Measurements from ENCODE around the gene CHST11. TPM values are rescaled to one million over a fixed set of nuclear protein-coding genes. Genes with fewer than 3 reads are reported as not detected.

Gene CHST11
- total RNA-seq, 1 donor, result 10.8 TPM

DNA sequence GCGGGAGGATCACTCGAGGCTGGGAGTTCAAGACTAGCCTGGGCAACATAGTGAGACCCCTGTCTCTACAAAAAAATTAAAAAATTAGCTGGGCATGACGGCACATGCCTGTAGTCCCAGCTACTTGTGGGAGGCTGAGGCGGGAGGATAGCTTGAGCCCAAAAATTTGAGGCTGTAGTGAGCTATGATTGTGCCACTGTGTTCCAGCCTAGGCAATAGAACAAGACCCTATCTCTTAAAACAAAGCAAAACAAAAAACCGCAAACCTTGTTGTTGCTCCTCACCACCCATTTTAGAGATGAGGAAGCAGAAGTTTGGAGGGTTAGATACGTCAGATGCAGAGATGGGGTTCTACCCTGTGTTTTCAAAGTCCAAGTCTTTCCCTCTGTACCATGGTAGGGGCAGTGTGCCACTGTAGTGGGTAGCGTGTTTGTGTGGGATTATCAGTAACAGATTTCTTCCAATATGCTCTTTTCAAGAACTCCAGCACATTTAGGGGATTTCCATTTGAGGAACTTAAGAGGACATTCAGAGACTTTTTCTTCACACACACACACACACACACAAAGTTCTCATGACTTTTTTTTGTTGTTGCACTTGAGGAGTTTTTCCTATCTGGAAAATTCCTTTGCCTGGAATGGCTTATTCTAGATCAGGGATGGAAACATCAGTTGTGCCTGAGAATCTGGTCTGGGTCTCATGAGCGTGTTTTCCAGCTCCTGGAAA is 186.5 kb downstream of the CHST11 start:
- no peak overlapping the region for H3K4me3 ChIP-seq (ENCODE audit: low read depth, low read length)
- no peak for DNase-seq (ENCODE audit: low read depth)
- TF ChIP-seq, protein P1, sequence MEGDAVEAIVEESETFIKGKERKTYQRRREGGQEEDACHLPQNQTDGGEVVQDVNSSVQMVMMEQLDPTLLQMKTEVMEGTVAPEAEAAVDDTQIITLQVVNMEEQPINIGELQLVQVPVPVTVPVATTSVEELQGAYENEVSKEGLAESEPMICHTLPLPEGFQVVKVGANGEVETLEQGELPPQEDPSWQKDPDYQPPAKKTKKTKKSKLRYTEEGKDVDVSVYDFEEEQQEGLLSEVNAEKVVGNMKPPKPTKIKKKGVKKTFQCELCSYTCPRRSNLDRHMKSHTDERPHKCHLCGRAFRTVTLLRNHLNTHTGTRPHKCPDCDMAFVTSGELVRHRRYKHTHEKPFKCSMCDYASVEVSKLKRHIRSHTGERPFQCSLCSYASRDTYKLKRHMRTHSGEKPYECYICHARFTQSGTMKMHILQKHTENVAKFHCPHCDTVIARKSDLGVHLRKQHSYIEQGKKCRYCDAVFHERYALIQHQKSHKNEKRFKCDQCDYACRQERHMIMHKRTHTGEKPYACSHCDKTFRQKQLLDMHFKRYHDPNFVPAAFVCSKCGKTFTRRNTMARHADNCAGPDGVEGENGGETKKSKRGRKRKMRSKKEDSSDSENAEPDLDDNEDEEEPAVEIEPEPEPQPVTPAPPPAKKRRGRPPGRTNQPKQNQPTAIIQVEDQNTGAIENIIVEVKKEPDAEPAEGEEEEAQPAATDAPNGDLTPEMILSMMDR (IDR thresholded peaks at IDR 0.05; ENCODE audit: insufficient read depth, low read length), result no peak

DNA sequence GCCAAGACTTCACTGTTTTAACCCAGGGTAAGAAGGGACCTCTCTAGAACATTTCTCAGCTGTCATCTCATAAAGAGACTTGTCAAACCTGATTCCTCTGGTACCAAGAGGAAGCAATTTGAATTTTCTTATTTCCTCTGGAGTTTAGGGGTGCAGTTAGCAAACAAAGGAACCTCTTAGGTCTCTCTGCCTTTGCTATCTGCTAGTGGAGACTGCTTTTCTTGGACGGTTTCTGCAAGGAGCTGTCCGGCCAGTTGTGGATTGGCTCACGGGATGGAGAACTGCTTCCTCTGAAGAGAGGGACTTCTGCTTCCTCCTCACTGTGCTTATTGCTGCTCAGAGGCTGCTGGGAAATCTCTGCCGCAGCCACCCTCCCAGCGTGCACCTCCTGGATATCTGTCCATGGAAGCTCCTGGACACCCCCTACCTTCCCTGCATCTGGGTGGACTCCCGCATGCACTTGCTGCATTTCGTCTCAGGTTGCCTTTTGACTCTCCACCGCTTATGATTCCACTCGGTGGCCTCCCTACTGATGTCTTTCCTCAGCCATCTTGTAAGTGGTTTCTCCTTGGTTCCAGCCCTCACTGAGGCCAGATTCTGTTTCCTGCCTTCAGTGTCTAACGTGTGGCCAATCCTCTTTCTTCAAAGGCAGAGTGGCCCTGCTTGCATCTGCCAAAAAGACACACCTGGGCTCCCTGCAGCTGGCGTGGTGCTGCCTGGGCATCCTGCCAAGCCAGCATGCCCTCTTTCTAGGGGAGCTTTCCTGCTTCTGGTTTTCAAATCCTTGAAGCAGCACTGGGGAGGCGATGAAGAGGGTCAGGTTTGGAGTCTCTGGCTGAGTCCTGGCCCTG is 187.3 kb downstream of the CHST11 start:
- H3K4me3 ChIP-seq (ENCODE audit: low read depth, low read length), result no peak overlapping the region
- DNase-seq (ENCODE audit: low read depth), result no peak
- TF ChIP-seq, protein P1 (IDR thresholded peaks at IDR 0.05; ENCODE audit: insufficient read depth, low read length), result no peak

DNA sequence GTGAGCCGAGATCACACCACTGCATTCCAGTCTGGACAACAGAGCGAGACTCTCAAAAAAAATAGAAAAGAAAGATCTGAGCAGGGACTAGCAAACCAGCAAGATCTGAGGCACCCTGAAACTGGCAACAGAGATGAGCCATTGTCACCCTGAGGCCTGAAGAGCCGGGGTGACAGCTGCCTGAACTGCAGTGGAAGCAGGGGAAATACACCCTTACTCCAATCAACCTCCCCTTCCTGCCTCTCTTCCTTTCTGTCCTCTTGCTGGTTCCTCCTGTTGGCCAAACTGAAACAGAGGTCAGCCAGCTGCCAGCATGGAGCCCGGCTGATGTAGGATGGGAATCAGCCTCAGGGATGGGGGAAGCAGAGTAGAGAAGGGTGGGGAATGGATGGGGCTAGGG is 192.0 kb downstream of the CHST11 start:
- no peak for DNase-seq (ENCODE audit: low read depth)
- TF ChIP-seq, protein P1 (IDR thresholded peaks at IDR 0.05; ENCODE audit: insufficient read depth, low read length), result no peak
- H3K4me3 ChIP-seq (ENCODE audit: low read depth, low read length), result no peak overlapping the region

DNA sequence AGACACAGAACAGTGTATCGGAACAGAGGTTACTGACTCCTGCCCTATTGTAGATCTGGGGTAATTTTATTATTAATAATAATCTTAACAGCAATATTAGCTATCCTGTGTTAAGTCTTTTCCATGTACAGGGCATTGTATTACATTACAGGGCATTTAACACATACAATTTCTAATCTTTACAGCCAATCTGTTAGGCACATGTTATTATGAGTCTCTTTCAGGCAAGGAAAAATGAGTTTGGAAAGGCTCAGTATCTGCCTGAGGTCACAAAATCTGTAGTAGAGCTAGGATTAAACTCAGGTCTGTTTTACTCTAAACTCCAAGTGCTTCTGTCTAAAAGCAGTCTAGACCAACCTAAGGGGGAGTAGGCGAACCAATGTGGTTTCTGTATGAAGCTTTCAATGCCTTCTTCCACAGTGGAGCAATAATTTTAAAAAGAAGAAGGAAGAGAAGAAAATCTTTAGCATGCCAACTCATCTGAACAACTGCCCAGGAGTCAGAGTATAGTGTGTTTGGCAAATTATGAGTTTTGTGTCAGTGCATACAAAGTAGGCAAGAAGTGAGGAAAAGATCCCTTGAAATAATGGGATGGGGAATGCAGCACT is 192.6 kb downstream of the CHST11 start:
- TF ChIP-seq, protein P1 (IDR thresholded peaks at IDR 0.05; ENCODE audit: insufficient read depth, low read length), result no peak
- DNase-seq (ENCODE audit: low read depth), result no peak
- no peak overlapping the region for H3K4me3 ChIP-seq (ENCODE audit: low read depth, low read length)

DNA sequence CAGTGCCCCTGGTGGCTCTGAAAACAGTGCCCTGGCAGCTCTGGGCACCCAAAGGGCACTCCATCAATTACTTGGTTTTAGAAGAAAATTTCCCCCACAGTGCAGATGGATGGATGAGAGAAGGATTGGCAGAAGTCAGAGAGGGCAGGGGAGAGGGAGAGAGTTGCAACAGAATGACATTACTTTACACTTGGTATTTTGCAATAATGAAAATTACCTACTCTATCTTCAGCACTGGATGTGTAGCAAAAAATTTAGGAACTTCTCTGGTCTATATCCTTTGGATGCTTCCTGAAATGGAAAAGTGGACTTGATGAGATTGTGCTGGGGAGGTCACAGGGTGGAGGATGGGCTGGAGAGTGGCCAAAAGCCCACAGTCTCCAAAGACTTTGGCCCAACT is 193.2 kb downstream of the CHST11 start:
- no peak overlapping the region for H3K4me3 ChIP-seq (ENCODE audit: low read depth, low read length)
- TF ChIP-seq, protein P1 (IDR thresholded peaks at IDR 0.05; ENCODE audit: insufficient read depth, low read length), result no peak
- no peak for DNase-seq (ENCODE audit: low read depth)

DNA sequence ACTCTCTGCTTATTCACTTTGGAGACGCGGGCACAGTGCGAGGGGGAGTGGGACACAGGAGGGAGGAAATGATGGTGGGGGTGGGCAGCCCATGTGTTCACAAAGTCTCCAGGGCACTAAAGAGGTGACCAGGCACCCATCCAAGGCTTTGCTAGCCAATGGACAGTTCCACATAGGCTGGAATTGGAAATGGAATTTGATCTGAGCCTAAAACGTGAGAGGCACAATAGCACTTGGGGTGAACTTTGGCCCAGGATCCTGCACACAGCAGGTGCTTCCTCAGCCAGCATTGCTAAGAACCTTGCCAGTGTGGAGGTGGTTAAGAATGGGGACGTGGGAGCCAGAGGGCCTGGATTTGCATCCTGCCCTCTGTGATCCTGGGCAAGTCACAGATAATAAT is 193.8 kb downstream of the CHST11 start:
- DNase-seq (ENCODE audit: low read depth), result no peak
- TF ChIP-seq, protein P1 (IDR thresholded peaks at IDR 0.05; ENCODE audit: insufficient read depth, low read length), result no peak
- H3K4me3 ChIP-seq (ENCODE audit: low read depth, low read length), result no peak overlapping the region
